ENCODE data around the gene CPT1B.

DNA sequence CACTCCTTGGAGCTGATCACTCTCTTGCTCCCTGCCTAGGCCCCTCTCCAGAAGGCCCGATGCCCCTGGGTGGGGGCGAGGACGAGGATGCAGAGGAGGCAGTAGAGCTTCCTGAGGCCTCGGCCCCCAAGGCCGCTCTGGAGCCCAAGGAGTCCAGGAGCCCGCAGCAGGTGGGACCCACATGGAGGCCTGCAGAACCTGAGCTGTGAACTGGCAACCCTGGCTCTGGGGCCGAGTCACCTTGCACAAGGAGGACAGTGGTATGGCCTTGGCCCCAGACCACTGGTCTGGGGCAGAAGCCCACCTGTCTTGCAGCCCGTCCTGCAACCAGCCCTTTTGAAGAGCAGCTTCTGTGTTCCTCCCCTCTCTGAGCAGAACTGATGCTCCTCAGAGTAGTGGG lies 59.1 kb downstream of the CPT1B start:
- TF ChIP-seq POLR2A (IDR thresholded peaks at IDR 0.05; ENCODE audit: low read length) (no peak), GATA1 (IDR thresholded peaks at IDR 0.05; ENCODE audit: low read depth, low read length) (no peak)
